ENCODE data around the gene FHIT.
A peak's percentile ranks its signal among the peaks of the same experiment; 100 is the strongest.

Gene FHIT

GRCh38 chr3:61181874-61182273, 69.4 kb downstream of the FHIT start:
- TF ChIP-seq, protein P1, sequence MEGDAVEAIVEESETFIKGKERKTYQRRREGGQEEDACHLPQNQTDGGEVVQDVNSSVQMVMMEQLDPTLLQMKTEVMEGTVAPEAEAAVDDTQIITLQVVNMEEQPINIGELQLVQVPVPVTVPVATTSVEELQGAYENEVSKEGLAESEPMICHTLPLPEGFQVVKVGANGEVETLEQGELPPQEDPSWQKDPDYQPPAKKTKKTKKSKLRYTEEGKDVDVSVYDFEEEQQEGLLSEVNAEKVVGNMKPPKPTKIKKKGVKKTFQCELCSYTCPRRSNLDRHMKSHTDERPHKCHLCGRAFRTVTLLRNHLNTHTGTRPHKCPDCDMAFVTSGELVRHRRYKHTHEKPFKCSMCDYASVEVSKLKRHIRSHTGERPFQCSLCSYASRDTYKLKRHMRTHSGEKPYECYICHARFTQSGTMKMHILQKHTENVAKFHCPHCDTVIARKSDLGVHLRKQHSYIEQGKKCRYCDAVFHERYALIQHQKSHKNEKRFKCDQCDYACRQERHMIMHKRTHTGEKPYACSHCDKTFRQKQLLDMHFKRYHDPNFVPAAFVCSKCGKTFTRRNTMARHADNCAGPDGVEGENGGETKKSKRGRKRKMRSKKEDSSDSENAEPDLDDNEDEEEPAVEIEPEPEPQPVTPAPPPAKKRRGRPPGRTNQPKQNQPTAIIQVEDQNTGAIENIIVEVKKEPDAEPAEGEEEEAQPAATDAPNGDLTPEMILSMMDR (IDR thresholded peaks at IDR 0.05; ENCODE audit: low read depth, low read length) = no peak
- DNase-seq (ENCODE audit: low read depth in 2 of 2) = peak; percentile 3 to 26
- H3K4me3 ChIP-seq (replicated peaks in 1 of 2; ENCODE audit: low read depth in 2 of 2, low read length in 2 of 2) = no peak overlapping the region

DNA sequence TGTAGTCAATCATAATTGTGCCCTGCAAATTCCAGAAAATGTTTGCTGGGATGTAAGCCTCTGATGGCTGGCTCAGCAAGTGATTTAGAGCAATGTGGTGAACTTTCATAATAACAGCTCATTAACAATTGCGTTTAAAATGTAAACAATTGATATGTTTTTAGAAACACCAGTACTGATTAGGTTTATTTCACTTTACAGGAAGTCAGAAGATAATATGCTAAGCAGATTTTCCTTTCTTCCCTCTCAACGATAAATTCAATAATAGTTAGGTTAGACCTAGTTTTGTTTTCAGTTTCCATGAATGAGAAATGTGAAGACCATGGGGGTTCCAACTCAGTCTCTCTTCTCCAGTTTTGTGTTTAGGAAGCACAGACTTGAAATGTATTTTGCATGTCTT, 71.0 kb downstream of the FHIT start:
- TF ChIP-seq, protein P1 (IDR thresholded peaks at IDR 0.05; ENCODE audit: low read depth, low read length) = no peak
- H3K4me3 ChIP-seq (replicated peaks in 1 of 2; ENCODE audit: low read depth in 2 of 2, low read length in 2 of 2) = no peak overlapping the region
- no peak for DNase-seq (ENCODE audit: low read depth in 2 of 2)

DNA sequence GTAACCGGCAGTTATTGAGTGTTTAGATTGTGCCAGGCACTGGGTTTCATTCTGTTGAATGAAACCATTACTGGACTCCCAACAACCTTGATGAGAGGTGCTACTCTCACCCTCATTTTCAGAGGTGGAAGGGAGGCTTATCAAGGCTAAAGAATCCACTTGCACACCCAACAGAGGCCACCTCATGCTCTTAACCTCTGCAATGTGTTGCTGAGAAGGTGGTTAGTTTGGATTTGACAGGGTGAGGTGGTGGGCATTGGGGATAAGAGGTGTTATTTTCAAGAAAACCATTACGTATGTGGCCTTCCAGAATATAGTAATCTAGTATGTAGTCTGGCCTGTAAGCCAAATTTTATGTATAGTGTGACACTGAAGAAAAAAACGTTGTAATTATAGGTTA, 73.1 kb downstream of the FHIT start:
- TF ChIP-seq, protein P1 (IDR thresholded peaks at IDR 0.05; ENCODE audit: low read depth, low read length) = no peak
- no peak overlapping the region for H3K4me3 ChIP-seq (replicated peaks in 1 of 2; ENCODE audit: low read depth in 2 of 2, low read length in 2 of 2)
- DNase-seq (ENCODE audit: low read depth in 2 of 2) = no peak

GRCh38 chr3:61177450-61177849, 73.8 kb downstream of the FHIT start:
- TF ChIP-seq, protein P1 (IDR thresholded peaks at IDR 0.05; ENCODE audit: low read depth, low read length) = no peak
- DNase-seq (ENCODE audit: low read depth in 2 of 2) = no peak

DNA sequence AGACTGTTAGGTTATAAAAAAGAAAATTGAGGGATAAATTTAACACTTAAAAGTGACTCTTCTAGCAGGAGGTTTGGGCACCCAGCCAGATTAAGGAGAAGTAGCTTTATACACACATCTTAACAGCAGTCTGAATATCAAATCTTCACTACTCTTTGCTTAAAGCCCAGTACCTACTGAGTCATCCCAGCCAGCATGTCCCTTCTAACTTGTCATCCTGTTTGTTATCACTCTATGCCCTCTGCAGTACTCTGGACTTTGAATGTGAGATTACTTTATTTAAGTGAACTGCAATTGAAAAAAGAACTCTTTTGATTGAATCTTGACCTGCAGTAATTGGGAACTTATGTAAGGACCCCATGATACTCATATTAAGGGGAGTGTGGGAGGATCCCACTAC, 77.6 kb downstream of the FHIT start:
- H3K4me3 ChIP-seq (replicated peaks in 1 of 2; ENCODE audit: low read depth in 2 of 2, low read length in 2 of 2) = no peak overlapping the region
- no peak for DNase-seq (ENCODE audit: low read depth in 2 of 2)
- TF ChIP-seq, protein P1 (IDR thresholded peaks at IDR 0.05; ENCODE audit: low read depth, low read length) = no peak

More at GRCh38 chr3:61177450-61177849, 73.8 kb downstream of the FHIT start:
- no peak overlapping the region for H3K4me3 ChIP-seq (replicated peaks in 1 of 2; ENCODE audit: low read depth in 2 of 2, low read length in 2 of 2)

- TF ChIP-seq, protein P1 (IDR thresholded peaks at IDR 0.05; ENCODE audit: low read depth, low read length) = no peak
- H3K4me3 ChIP-seq (replicated peaks in 1 of 2; ENCODE audit: low read depth in 2 of 2, low read length in 2 of 2) = no peak overlapping the region
- DNase-seq (ENCODE audit: low read depth in 2 of 2) = no peak
Observed at GRCh38 chr3:61172684-61173083, 78.6 kb downstream of the FHIT start.

- TF ChIP-seq, protein P1 (IDR thresholded peaks at IDR 0.05; ENCODE audit: low read depth, low read length) = no peak
- H3K4me3 ChIP-seq (replicated peaks in 1 of 2; ENCODE audit: low read depth in 2 of 2, low read length in 2 of 2) = no peak overlapping the region
- DNase-seq (ENCODE audit: low read depth in 2 of 2) = no peak
Observed at GRCh38 chr3:61172203-61172602, 79.0 kb downstream of the FHIT start.

Measured in cardiac fibroblast (primary cell).